HCT116 (cell line): ENCODE measurements around the gene ANGPT4. TPM values are rescaled to one million over a fixed set of nuclear protein-coding genes. Genes with fewer than 3 reads are reported as not detected.

ENCODE experiments used
- ATAC-seq: fragments of 200-7000 bp; cut with Tn5 transposase; 2 replicates; pipeline ENCODE4 v1.9.1; 2020; ENCODE audit warnings: mild to moderate bottlenecking, moderate library complexity
- BruUV-seq: library from RNA; stranded (reverse); fragments of 400-500 nt; replicated peaks from 2 replicates; lab custom pipeline; 2021; lab: Mats Ljungman, UMichigan
- CTCF ChIA-PET: fragments of 300-600 bp; sonication (Branson Sonifier 250); formaldehyde crosslinking; loops from one replicate; lab custom pipeline; 2021; ENCODE audit warnings: antibody characterized with exemption; lab: Charles Lee
- POLR2A ChIA-PET: fragments of 300-600, 350-600 bp; sonication (Branson Sonifier 250); formaldehyde crosslinking; loops from one replicate; lab custom pipeline; 2021; ENCODE audit warnings: antibody characterized with exemption; lab: Charles Lee
- RAD21 ChIA-PET, 2 experiments: fragments of 300-600 bp; sonication (Branson Sonifier 250); formaldehyde crosslinking; loops; one replicate each; lab custom pipeline; 2023; ENCODE audit warnings: low total read pairs in 2 of 2; ENCODE audit not compliant: uncharacterized antibody in 2 of 2, unreplicated experiment in 2 of 2, low non-redundant PET in 1 of 2; lab: Charles Lee
- DNase-seq: peaks from one replicate; pipeline ENCODE4 v3.0.0-alpha.2; 2010; ENCODE audit warnings: low read depth, low spot score
- H2AFZ ChIP-seq: fragments of 200-600 bp; shearing (Covaris generic), sonication (generic); 2 replicates; pipeline ENCODE4 v1.6.1; 2017; ENCODE audit warnings: low read depth, mixed run types, mixed read lengths, antibody characterized with exemption, low read length; ENCODE audit not compliant: poor library complexity, severe bottlenecking
- H3K27ac ChIP-seq: 2 replicates; pipeline ENCODE4 v1.5.1; 2012; ENCODE audit warnings: low read depth, low read length
- H3K27me3 ChIP-seq: fragments of 200-600 bp; sonication (generic); 2 replicates; pipeline ENCODE4 v1.6.1; 2016; ENCODE audit warnings: mixed run types, low read length, mixed read lengths; ENCODE audit not compliant: insufficient read depth
- H3K36me3 ChIP-seq, 2 experiments: fragments of 200-500 bp in 1 of 2; fragments of 200-600 bp in 1 of 2; sonication (Bioruptor generic) in 1 of 2; sonication (generic) in 1 of 2; 2 replicates each; pipeline versions ENCODE4 v1.5.1 to v1.6.1; 2014 to 2016; ENCODE audit warnings: low read length in 2 of 2, inconsistent platforms in 1 of 2, mixed read lengths in 1 of 2, mixed run types in 1 of 2; ENCODE audit not compliant: insufficient read depth in 2 of 2, control insufficient read depth in 1 of 2
- H3K4me1 ChIP-seq, 2 experiments: fragments of 200-600 bp in 1 of 2; sonication (generic) in 1 of 2; 2 replicates each; pipeline versions ENCODE4 v1.5.1 to v1.6.1; 2012 to 2017; ENCODE audit warnings: low read length in 2 of 2, inconsistent platforms in 1 of 2, mild to moderate bottlenecking in 1 of 2, mixed read lengths in 1 of 2, mixed run types in 1 of 2, moderate library complexity in 1 of 2; ENCODE audit not compliant: insufficient read depth in 2 of 2, control insufficient read depth in 1 of 2
- H3K4me2 ChIP-seq: fragments of 200-600 bp; sonication (generic); 2 replicates; pipeline ENCODE4 v1.6.1; 2017; ENCODE audit warnings: mixed run types, low read length, mixed read lengths
- H3K4me3 ChIP-seq, 2 experiments: fragments of 200-600 bp in 1 of 2; sonication (generic) in 1 of 2; replicated peaks in 1 of 2; 2 replicates each; pipeline ENCODE4 v1.5.1; 2011 to 2016; ENCODE audit warnings: low read length in 2 of 2, control low read depth in 1 of 2, low read depth in 1 of 2, mild to moderate bottlenecking in 1 of 2, mixed read lengths in 1 of 2, mixed run types in 1 of 2
- H3K79me2 ChIP-seq: fragments of 200-600 bp; sonication (generic); 2 replicates; pipeline ENCODE4 v1.6.1; 2017; ENCODE audit warnings: mild to moderate bottlenecking, mixed run types, low read length, moderate library complexity, mixed read lengths; ENCODE audit not compliant: insufficient read depth
- H3K9ac ChIP-seq: fragments of 200-600 bp; sonication (generic); 2 replicates; pipeline ENCODE4 v1.6.1; 2016; ENCODE audit warnings: low read length, mixed read lengths
- H3K9me2 ChIP-seq: fragments of 200-600 bp; sonication (generic), shearing (Covaris generic); 2 replicates; pipeline ENCODE4 v1.6.1; 2017; ENCODE audit warnings: mixed run types, mild to moderate bottlenecking, moderate library complexity; ENCODE audit not compliant: insufficient read depth
- H3K9me3 ChIP-seq, 2 experiments: fragments of 200-500 bp in 1 of 2; fragments of 200-600 bp in 1 of 2; sonication (Bioruptor generic) in 1 of 2; sonication (generic) in 1 of 2; 2 replicates each; pipeline ENCODE4 v1.6.1; 2014 to 2017; ENCODE audit warnings: low read length in 2 of 2, mixed read lengths in 2 of 2, inconsistent platforms in 1 of 2, low read depth in 1 of 2, mild to moderate bottlenecking in 1 of 2, mixed run types in 1 of 2, moderate library complexity in 1 of 2; ENCODE audit not compliant: control insufficient read depth in 1 of 2, insufficient read depth in 1 of 2
- H4K20me1 ChIP-seq: fragments of 200-600 bp; sonication (generic), shearing (Covaris generic); 2 replicates; pipeline ENCODE4 v1.6.1; 2017; ENCODE audit warnings: mixed run types, mild to moderate bottlenecking, moderate library complexity; ENCODE audit not compliant: insufficient read depth
- CBX3 ChIP-seq: IDR thresholded peaks from 2 replicates; pipeline ENCODE4 v1.6.1; 2012; ENCODE audit warnings: low read depth
- CEBPB ChIP-seq: IDR thresholded peaks from 2 replicates; pipeline ENCODE4 v1.6.1; 2012; ENCODE audit warnings: low read depth
- EGR1 ChIP-seq: IDR thresholded peaks from 2 replicates; pipeline ENCODE4 v1.6.1; 2012; ENCODE audit warnings: low read depth
- ELF1 ChIP-seq: IDR thresholded peaks from 2 replicates; pipeline ENCODE4 v1.6.1; 2012; ENCODE audit warnings: low read depth, borderline replicate concordance
- EZH2 ChIP-seq: fragments of 200-600 bp; sonication (generic); IDR thresholded peaks from 2 replicates; pipeline ENCODE4 v1.6.1; 2017; ENCODE audit warnings: antibody characterized with exemption, mixed run types
- JUND ChIP-seq: IDR thresholded peaks from 2 replicates; pipeline ENCODE4 v1.6.1; 2012
- MAX ChIP-seq: IDR thresholded peaks from 2 replicates; pipeline ENCODE4 v1.6.1; 2012
- RAD21 ChIP-seq: IDR thresholded peaks from 2 replicates; pipeline ENCODE4 v1.6.1; 2012; ENCODE audit warnings: low read depth, mild to moderate bottlenecking
- SIN3A ChIP-seq: IDR thresholded peaks from 2 replicates; pipeline ENCODE4 v1.6.1; 2012; ENCODE audit warnings: low read depth
- SP1 ChIP-seq: IDR thresholded peaks from 2 replicates; pipeline ENCODE4 v1.6.1; 2012; ENCODE audit warnings: low read depth
- YY1 ChIP-seq: IDR thresholded peaks from 2 replicates; pipeline ENCODE4 v1.6.1; 2011; ENCODE audit warnings: low read length, low read depth, moderate library complexity, mild to moderate bottlenecking; ENCODE audit not compliant: insufficient replicate concordance; ENCODE audit errors: extremely low read depth
- ZFX ChIP-seq: fragments of 450-650 bp; IDR thresholded peaks from 2 replicates; pipeline ENCODE4 v1.6.1; 2017
- ZNF274 ChIP-seq: fragments of 200-500 bp; sonication (Bioruptor generic); IDR thresholded peaks from 2 replicates; pipeline ENCODE4 v1.6.1; 2014; ENCODE audit warnings: mild to moderate bottlenecking, low read depth, low read length, inconsistent platforms
- intact Hi-C: fragments of 100-400 bp; cut with micrococcal nuclease; formaldehyde crosslinking; loops from 2 replicates; pipeline ENCODE4 v1.10.0; 2022
- total RNA-seq: library from RNA; stranded (reverse); gene quantifications from one replicate; pipeline ENCODE4 v1.2.1, GENCODE V29; 2021; ENCODE audit not compliant: unreplicated experiment

Gene ANGPT4
- total RNA-seq, 1 experiment from 2014 or later, result not detected

- Histone ChIP-seq H3K4me3 (no peak overlapping the region), H3K9me3 (no peaks in the 10 kb centered on the region), H2AFZ (no peak overlapping the region), H3K79me2 (peaks cover 56% of the 10 kb centered on the region), H3K9me2 (no peaks in the 10 kb centered on the region), H3K27me3 (no peaks in the 10 kb centered on the region), H3K4me2 (no peak overlapping the region), H4K20me1 (no peaks in the 10 kb centered on the region), H3K4me1 (peaks cover 35 to 61% of the 10 kb centered on the region in 2 experiments), H3K9ac (no peak overlapping the region), H3K27ac (no peak overlapping the region), H3K36me3 (no peaks in the 10 kb centered on the region)
- DNase-seq, result no peak
- intact Hi-C loops, result no loop called here
- ATAC-seq, result no peak
- ChIA-PET CTCF (no interaction called here), RAD21 (no interaction called here), POLR2A (interaction anchor here (0.9 to 1.4 kb wide), 3 partner anchors 9 to 55 kb away, joined by 3 to 6 read pairs (median 3); no protein-coding TSS in a partner anchor)
- no TSS peak for BruUV-seq
- TF ChIP-seq ZFX (no peak), MAX (no peak), EZH2 (no peak), ZNF274 (no peak)
Measured at GRCh38 chr20:839015-839414, 77.1 kb downstream of the ANGPT4 start.

- no TSS peak for BruUV-seq
- H2AFZ ChIP-seq, result no peak overlapping the region
- no peak overlapping the region for H3K4me3 ChIP-seq
- DNase-seq (no peak), ATAC-seq (no peak)
- POLR2A ChIA-PET, result no interaction called here
- H3K27ac ChIP-seq, result no peak overlapping the region
- H4K20me1 ChIP-seq, result no peaks in the 10 kb centered on the region
- H3K4me1 ChIP-seq, result peaks cover 22 to 46% of the 10 kb centered on the region in 2 experiments
- no peaks in the 10 kb centered on the region for H3K27me3 ChIP-seq
- no peaks in the 10 kb centered on the region for H3K9me2 ChIP-seq
- H3K9ac ChIP-seq, result no peak overlapping the region
- no peaks in the 10 kb centered on the region for H3K9me3 ChIP-seq
- CTCF ChIA-PET, result no interaction called here
- TF ChIP-seq JUND (no peak), RAD21 (no peak), SIN3A (no peak), ELF1 (no peak), SP1 (no peak), YY1 (no peak), EZH2 (no peak), EGR1 (no peak), CBX3 (no peak), CEBPB (no peak), MAX (no peak)
- RAD21 ChIA-PET, result no interaction called here
- peaks cover 31% of the 10 kb centered on the region for H3K79me2 ChIP-seq
- H3K4me2 ChIP-seq, result peak overlapping the region; percentile 63; the same call in 1 of the 2 replicates
- no peaks in the 10 kb centered on the region for H3K36me3 ChIP-seq
- intact Hi-C loops, result no loop called here
Measured at GRCh38 chr20:836190-836589, 79.9 kb downstream of the ANGPT4 start.
